Prostate gland (tissue), 2 donors: ENCODE data around the gene LPAR1.

Experiments used
- CTCF ChIP-seq, 4 experiments: fragments of 200-600 bp in 2 of 4; fragments of 450-650 bp in 2 of 4; sonication (generic) in 2 of 4; IDR thresholded peaks; 1 replicate in 3 of 4; 2 replicates in 1 of 4; pipeline ENCODE4 v1.5.1; 2016 to 2019; ENCODE audit warnings: antibody characterized with exemption in 4 of 4, mild to moderate bottlenecking in 2 of 4, moderate library complexity in 2 of 4
- POLR2A ChIP-seq: fragments of 450-650 bp; IDR thresholded peaks from one replicate; pipeline ENCODE4 v1.6.1; 2016; ENCODE audit warnings: antibody characterized with exemption, mild to moderate bottlenecking
- POLR2AphosphoS5 ChIP-seq: sonication (generic); formaldehyde crosslinking; IDR thresholded peaks from one replicate; pipeline ENCODE4 v1.6.1; 2017; ENCODE audit warnings: antibody characterized with exemption

GRCh38 chr9:110830495-110830894 is 207.8 kb downstream of the LPAR1 start:
- TF ChIP-seq CTCF (IDR thresholded peaks at IDR 0.05) (no peak), POLR2A (no peak), POLR2AphosphoS5 (no peak)
